ENCODE data around the gene TGFBR3. TPM values are rescaled to one million over a fixed set of nuclear protein-coding genes. Genes with fewer than 3 reads are reported as not detected.

TGFBR3 gene
- total and polyA plus RNA-seq, 8 donors = 6.0 to 34.8 (median 21.4) TPM

GRCh38 chr1:91759076-91759475, 126.9 kb downstream of the TGFBR3 start:
- DNase-seq = no peak
- ATAC-seq = no peak
- Histone ChIP-seq H3K4me3 (no peak overlapping the region), H3K27me3 (no peaks in the 10 kb centered on the region), H3K4me1 (peaks cover 7 to 34% (median 10%) of the 10 kb centered on the region in 3 donors), H3K9me3 (no peaks in the 10 kb centered on the region), H3K36me3 (no peaks in the 10 kb centered on the region), H3K27ac (no peak overlapping the region)
- TF ChIP-seq CTCF (IDR thresholded peaks at IDR 0.05) = no peak
- 89 to 95% methylated on average over 2 of the region's 2 CpGs for WGBS, 2 donors
- intact Hi-C loops (cut with DNase I) = no loop called here
- no peak for FAIRE-seq

DNA sequence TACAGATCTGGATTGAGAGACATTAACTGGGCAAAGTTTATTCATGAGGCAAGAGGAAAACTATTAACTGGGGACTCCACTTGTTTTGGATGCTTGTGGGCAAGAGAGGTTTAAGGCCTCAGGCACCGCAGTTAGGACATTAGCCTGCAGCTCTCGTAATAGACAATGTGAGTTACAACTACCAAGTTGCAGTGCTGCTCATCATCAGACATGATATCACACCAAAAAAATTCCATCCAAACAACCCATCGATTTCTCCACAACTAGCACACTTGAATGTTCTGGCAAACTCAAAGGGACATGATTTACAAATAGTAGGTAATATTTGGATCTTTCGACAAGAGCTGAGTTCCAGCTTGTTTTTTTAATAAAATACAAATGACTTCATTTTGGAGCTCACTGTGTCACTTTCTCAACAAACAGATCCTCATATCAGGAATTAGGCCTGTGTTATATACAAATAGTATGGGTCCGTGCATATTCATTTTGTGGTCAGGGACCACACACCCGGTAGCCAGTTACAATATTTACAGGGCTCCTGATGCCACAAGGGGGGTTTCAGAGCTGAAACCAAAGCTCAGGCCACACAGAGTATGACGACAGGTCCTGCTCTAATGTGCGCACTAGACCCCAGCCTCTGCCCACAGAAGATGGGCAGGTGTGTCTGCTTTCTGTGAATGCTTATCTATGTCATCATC, 128.0 kb downstream of the TGFBR3 start:
- intact Hi-C loops (cut with DNase I) = no loop called here
- FAIRE-seq = no peak

GRCh38 chr1:91755702-91756287, 130.2 kb downstream of the TGFBR3 start:
- no peak overlapping the region for H3K4me3 ChIP-seq
- ATAC-seq (peak in 3 of 4 donors; percentile 8 to 57 (median 49)), FAIRE-seq (no peak), DNase-seq (no peak)
- intact Hi-C loops (cut with DNase I) = no loop called here
- no peaks in the 10 kb centered on the region for H3K9me3 ChIP-seq
- no peaks in the 10 kb centered on the region for H3K36me3 ChIP-seq
- TF ChIP-seq CTCF (IDR thresholded peaks at IDR 0.05) = no peak
- H3K4me1 ChIP-seq = peaks cover 9 to 29% (median 17%) of the 10 kb centered on the region in 3 donors
- WGBS, 2 donors = 66 to 76% methylated on average over 6 of the region's 6 CpGs
- no peaks in the 10 kb centered on the region for H3K27me3 ChIP-seq
- no peak overlapping the region for H3K27ac ChIP-seq

More for the DNA sequence above, 128.0 kb downstream of the TGFBR3 start:
- no peaks in the 10 kb centered on the region for H3K9me3 ChIP-seq
- DNase-seq = no peak
- no peaks in the 10 kb centered on the region for H3K36me3 ChIP-seq
- no peaks in the 10 kb centered on the region for H3K27me3 ChIP-seq
- ATAC-seq = peak in 2 of 4 donors; percentile 22 to 35
- H3K4me3 ChIP-seq = no peak overlapping the region
- TF ChIP-seq CTCF (IDR thresholded peaks at IDR 0.05) = no peak
- peaks cover 7 to 28% (median 7%) of the 10 kb centered on the region in 3 donors for H3K4me1 ChIP-seq
- no peak overlapping the region for H3K27ac ChIP-seq
- WGBS, 2 donors = 96% methylated on average over 8 of the region's 8 CpGs

DNA sequence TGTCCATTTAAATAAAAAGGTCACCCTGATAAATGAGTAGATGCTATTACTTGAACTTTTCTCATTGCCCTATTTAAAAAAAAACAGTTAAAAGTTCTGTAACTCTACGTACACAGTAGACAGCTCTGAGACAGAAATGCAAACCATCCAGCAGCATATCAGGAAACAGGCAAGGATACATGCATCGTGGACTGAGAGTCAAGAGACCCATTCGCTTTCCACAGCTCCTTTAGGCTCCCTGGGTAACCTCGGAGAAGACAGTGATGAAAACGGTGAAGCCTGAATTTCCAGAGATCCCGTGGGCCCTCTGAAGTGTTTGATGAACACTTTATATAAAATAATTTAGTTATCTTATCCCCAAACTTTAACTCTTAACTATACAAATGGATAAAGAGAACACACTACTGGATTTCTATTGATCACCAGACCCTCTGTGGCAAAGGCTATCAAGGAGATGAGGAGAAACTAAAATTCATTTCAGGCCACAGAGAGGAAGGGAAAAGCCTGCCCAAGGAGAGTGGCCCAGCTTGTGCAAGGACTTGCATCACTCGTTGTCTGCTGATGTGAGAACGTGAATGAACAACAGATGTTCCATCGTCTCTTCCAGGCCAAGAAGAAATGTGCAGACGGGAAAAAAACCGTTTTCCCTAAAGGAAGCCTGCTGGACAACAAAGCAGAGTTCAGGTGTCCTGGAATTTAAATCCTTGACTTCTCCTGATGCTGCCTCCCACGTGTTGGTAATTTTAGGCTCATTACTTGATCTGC, 131.0 kb downstream of the TGFBR3 start:
- no peak for TF ChIP-seq CTCF (IDR thresholded peaks at IDR 0.05)
- FAIRE-seq (no peak), DNase-seq (no peak), ATAC-seq (peak in 1 of 4 donors; percentile 20)
- no peaks in the 10 kb centered on the region for H3K36me3 ChIP-seq
- no peak overlapping the region for H3K4me3 ChIP-seq
- 82 to 83% methylated on average over 12 of the region's 12 CpGs for whole genome bisulfite sequencing, 2 donors
- no peaks in the 10 kb centered on the region for H3K27me3 ChIP-seq
- intact Hi-C loops (cut with DNase I) = no loop called here
- H3K27ac ChIP-seq = no peak overlapping the region
- H3K4me1 ChIP-seq = peaks cover 12 to 31% (median 14%) of the 10 kb centered on the region in 3 donors
- H3K9me3 ChIP-seq = no peaks in the 10 kb centered on the region

Data from pancreas (tissue), 10 donors.